MM.1S (cell line): ENCODE data around the gene SLC25A4.

Experiments
- CTCF ChIP-seq: fragments of 300-600 bp; sonication (generic); IDR thresholded peaks from 2 replicates; pipeline ENCODE4 v1.5.1; 2016; ENCODE audit warnings: antibody characterized with exemption, low read length, mixed read lengths
- EZH2 ChIP-seq: fragments of 300-600 bp; sonication (generic); optimal IDR thresholded peaks from 2 replicates; pipeline ENCODE3; 2017; ENCODE audit warnings: low read depth, mild to moderate bottlenecking, antibody characterized with exemption, low read length, mixed read lengths
- EZH2phosphoT487 ChIP-seq: fragments of 300-600 bp; sonication (generic); IDR thresholded peaks from 2 replicates; pipeline ENCODE4 v1.6.1; 2018; ENCODE audit warnings: antibody characterized with exemption, low read length

GRCh38 chr4:185128272-185129119, 14.6 kb upstream of the SLC25A4 start:
- no peak; the same call in 1 of the 2 replicates for TF ChIP-seq CTCF
- no peak for TF ChIP-seq EZH2
- TF ChIP-seq EZH2phosphoT487 = no peak
